Measurements from ENCODE around the gene NRXN3.

NRXN3 gene

DNA sequence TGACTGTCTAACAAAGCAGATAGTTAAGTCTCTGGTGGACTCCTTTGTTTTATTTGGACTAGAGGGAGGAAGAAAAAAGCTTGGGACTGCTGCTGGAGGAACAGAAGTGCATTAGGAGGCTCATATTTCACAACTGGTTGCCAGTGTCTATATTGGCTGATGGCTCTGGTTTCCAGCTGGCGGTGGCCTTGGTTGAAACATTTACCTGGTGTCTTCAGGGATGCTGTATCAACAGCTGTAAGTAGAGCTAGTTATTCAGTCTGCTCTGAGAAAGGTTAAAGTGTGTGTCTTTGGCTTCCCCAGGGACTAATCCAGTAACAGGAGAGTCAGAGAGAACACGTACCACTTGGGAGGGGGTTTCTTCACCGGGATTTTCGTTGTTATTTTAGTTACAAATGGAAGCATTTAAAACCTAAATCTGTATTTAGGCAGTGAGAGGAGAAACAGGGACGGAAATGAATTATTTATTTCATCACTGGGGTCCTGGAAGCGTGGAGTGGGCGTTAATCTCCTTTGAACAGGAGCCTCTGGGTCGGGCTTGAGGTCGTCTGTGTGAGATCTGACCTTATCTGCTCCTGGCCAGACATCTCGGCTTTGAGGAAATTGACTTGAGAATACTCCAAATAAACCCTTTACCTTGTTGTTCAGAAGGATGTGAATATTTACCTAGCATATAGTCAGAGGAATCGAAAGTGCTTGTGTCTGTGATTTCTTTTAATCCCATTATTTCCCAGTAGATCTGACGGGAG lies 149.9 kb downstream of the NRXN3 start:
- DNase-seq (ENCODE audit: low read depth) = no peak

DNA sequence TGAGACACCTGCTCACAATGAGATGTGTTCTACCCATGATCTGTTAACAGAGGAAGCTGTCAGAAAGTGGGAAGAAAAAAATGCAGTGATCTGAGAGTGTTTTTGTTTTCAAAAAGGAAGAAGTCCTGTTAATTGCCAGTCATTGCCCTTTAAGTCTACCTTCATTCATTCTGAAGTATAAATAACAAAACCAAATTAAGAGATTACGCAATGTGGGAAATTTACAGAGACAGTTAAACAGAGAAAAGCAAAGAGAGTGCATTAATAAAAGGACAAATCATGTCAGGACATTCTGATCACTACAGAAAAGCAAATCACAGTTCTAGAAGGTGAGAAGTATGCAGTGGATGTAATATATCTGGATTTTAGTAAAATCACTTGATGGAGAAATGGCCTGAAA lies 154.2 kb downstream of the NRXN3 start:
- no peak for DNase-seq (ENCODE audit: low read depth)

DNA sequence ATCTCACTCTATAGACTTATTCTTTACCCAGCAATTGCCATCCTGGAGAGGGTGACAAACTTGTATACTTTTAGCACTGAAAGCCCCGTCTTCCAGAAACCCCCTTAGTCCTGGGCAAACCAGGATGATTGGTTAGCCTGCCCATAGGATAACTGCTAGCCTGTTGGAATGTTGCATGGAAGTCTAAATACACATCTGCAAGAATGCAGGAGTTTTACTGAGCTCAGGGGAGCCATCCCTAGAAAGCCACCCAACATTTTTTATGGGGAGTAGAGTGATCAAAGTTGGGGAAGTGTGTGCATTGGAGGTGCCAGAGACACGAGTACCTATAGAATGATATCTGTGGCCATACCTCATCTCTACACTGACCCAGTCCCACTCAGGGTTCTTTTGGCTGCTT lies 155.7 kb downstream of the NRXN3 start:
- DNase-seq (ENCODE audit: low read depth) = no peak

DNA sequence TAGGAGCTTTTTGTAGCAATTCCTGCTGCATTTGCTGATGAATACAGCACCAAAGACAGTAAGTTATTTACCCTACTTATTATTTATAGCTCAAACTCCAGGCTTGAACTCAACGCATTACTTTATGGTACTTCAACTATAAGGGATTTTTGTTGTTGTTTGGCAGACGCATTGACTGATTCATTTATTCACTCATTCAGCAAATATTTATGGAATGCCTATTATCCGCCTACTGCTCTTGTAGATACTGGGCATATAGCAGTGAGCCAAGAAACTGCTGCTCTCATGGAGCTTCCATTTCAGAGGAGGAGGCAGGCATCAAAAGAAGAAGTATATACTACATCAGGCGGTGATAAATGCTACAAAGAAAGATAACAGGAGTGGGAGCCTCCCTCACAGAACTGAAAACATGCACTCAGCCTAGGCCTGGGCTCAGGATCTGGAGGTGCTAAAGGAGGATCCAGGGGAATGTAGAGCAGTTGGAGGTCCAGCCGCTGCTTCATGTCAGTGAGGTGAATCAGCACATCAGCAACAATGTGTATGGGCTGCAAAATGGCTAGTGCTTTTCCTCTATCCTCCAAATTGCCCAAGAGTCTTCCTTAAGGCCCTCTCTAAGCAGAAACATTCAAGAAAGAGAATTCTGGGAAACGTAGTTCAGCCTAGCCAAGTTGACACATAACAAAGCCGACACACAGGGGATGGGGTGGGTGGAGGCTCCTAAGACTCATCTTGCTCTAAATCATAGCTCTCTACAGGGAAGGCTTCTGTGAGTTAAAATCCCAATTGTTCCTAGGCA lies 157.5 kb downstream of the NRXN3 start:
- no peak for DNase-seq (ENCODE audit: low read depth)

- DNase-seq (ENCODE audit: low read depth) = no peak
These were observed 159.2 kb downstream of the NRXN3 start for GRCh38 chr14:78329371-78329770.

GRCh38 chr14:78335531-78335930 lies 165.4 kb downstream of the NRXN3 start:
- no peak for DNase-seq (ENCODE audit: low read depth)

- DNase-seq (ENCODE audit: low read depth) = no peak
These were observed 170.1 kb downstream of the NRXN3 start for GRCh38 chr14:78340250-78340649.

- DNase-seq (ENCODE audit: low read depth) = no peak
These were observed 171.7 kb downstream of the NRXN3 start for GRCh38 chr14:78341827-78342389.

- DNase-seq (ENCODE audit: low read depth) = no peak
These were observed 172.7 kb downstream of the NRXN3 start for GRCh38 chr14:78342879-78343278.

DNA sequence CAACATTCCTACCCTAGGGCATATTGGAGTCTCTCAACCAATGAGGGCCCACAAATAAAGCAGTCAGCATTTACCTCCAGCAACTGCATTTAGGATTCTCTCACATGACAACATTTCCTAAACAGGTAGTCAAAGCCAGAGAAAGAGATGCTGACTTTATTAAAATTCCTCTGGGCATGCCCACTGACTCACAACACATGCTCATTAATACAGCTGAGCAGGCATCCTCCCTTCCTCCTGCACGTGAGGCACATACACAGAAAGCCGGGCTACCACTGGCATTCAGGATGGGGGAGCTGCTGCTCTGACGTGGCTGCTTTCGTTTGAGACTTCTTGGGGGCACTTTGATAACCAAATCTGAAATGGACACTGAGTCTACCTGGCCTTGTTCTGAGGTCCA lies 174.1 kb downstream of the NRXN3 start:
- DNase-seq (ENCODE audit: low read depth) = no peak

- no peak for DNase-seq (ENCODE audit: low read depth)
These were observed 175.1 kb downstream of the NRXN3 start for GRCh38 chr14:78345131-78345744.

DNA sequence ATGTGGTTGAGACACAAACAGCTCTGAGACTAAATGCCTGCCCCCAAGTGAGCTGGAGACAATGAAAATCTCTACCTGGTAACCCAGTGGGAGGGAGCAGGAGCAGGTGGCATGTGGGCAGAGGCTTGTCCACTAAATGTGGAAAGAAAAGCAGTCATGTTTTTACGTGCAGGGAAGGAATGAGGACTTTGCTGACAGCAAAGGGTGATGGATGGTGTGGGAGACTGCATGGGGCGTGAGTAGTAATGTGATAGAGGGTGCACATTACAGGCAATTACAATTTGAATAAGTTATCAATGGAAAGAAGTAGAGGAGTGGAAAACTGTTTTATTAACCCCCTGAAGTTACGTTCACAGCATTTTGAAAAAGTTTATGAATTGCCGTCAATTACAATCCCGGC lies 176.6 kb downstream of the NRXN3 start:
- DNase-seq (ENCODE audit: low read depth) = no peak

- no peak for DNase-seq (ENCODE audit: low read depth)
These were observed 184.9 kb downstream of the NRXN3 start for GRCh38 chr14:78355109-78355508.

DNA sequence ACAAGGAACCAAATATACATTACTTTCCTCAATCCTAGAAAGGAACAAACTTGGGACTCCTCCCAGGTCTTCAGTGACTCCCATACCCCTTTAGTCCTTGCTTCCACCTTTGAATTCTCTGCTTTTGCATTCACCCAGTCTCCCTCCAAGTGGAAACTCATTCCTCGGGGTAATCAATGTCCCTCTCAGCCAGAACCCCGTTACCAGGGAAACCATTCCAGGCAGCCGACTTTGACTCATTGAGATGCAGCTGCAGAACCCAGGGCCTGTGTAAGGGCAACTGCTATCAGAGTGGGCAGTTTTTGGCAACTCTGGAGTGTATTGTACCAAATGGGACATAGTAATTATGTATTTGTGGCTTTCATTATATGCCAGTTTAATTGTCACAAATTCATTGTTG lies 186.2 kb downstream of the NRXN3 start:
- DNase-seq (ENCODE audit: low read depth) = no peak

GRCh38 chr14:78358591-78358990 lies 188.4 kb downstream of the NRXN3 start:
- DNase-seq (ENCODE audit: low read depth) = no peak

DNA sequence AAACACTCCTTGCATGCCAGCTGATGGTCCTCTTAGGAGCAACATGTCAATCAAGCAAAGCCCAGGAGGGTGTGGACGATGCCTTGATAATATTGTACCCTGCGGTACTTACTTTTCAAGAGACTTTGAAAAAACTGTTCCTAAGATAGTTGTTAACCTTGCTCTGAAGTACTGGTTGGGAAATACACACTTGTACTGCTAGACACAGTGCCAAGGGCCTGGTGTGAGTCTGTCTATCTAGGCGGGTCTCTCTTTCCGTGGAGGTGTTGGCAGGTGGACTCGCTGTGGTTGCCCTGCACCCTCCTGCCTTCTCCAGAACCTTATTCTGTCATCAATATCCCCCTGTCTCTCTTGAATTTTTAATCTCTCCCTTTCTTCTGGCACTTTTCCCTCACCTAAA lies 189.4 kb downstream of the NRXN3 start:
- no peak for DNase-seq (ENCODE audit: low read depth)

GRCh38 chr14:78363008-78363407 lies 192.8 kb downstream of the NRXN3 start:
- no peak for DNase-seq (ENCODE audit: low read depth)

GRCh38 chr14:78367355-78367754 lies 197.2 kb downstream of the NRXN3 start:
- no peak for DNase-seq (ENCODE audit: low read depth)

DNA sequence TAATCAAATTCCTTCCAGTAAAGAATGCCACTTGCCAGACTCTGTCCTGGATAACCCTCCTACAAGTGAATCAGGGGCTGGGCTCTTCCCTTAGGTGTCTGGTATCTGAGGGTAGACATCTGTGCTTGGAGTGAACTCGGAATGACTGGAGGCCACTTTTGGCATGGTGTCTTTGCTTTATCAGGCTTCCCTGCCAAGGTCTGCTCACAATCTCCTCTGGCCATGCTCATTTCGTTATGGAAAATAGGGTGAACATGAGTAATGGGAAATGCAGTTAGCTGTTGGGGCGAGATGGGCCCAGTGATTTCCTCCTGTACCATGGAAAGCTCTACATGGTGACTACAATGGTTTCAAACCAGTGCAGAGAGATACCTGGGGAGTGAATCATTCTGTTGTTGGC lies 212.9 kb downstream of the NRXN3 start:
- no peak for DNase-seq (ENCODE audit: low read depth)

GRCh38 chr14:78398216-78398615 lies 228.0 kb downstream of the NRXN3 start:
- no peak for DNase-seq (ENCODE audit: low read depth)

DNA sequence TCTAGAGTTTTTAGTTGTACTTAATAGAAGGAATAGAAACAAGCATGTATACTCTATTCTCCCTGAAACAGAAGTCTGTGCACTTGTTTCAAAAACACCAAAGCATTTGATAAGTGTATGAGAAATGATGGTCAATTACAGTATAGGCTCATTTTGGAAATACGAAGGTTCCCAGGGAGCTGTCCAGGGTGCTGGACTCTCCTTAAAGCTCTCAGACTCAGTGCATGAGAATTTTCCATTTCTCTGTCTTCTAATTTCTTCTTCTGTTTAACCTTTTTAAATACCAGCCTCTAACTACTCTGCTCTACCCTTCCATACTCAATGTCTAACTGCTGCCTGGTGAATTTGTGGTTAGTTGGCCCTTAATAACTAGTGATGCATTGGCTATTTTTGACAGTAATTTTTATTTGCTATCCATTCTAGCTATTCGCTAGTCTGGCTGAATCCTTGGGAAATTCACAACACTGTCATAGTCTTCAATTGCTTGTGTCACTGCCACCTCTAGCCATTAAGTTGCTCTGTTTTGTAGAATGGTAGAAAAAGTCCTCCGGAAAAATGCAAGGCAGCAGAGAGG lies 229.2 kb downstream of the NRXN3 start:
- DNase-seq (ENCODE audit: low read depth) = no peak

GRCh38 chr14:78401866-78402265 lies 231.7 kb downstream of the NRXN3 start:
- no peak for DNase-seq (ENCODE audit: low read depth)
